Pancreas (tissue), 10 donors: ENCODE measurements around the gene ANKRD30A. TPM values are rescaled to one million over a fixed set of nuclear protein-coding genes. Genes with fewer than 3 reads are reported as not detected.
"Not testable (repeated sequence)": the region's sequence is repeated elsewhere in the genome, so short reads cannot be mapped to it uniquely, and the experiment has no call there.

Experiments used
- ATAC-seq, 4 donors: fragments of 200-7000 bp; cut with Tn5 transposase; one replicate each; pipeline versions ENCODE4 v1.8.0 to v1.9.1; 2020; ENCODE audit warnings: mild to moderate bottlenecking in 4 of 4, moderate library complexity in 4 of 4
- DNase-seq, 6 donors: peaks; one replicate each; pipeline ENCODE4 v3.0.0-alpha.2; 2020
- FAIRE-seq: peaks from 2 replicates; lab custom pipeline; 2012; peaks lifted over from hg19 to GRCh38; lab: Jason Lieb, UNC
- H3K27ac ChIP-seq, 4 donors: fragments of 200-600 bp; sonication (generic); 1 replicate in 3 of 4; 2 replicates in 1 of 4; pipeline versions ENCODE4 v1.5.0 to v1.8.0; 2020
- H3K27me3 ChIP-seq, 4 donors: fragments of 200-600 bp; one replicate each; pipeline ENCODE4 v1.8.0; 2021
- H3K36me3 ChIP-seq, 3 donors: fragments of 200-600 bp; sonication (generic) in 1 of 3; one replicate each; pipeline versions ENCODE4 v1.5.0 to v1.8.0; 2020 to 2021
- H3K4me1 ChIP-seq, 3 donors: fragments of 200-600 bp; one replicate each; pipeline ENCODE4 v1.8.0; 2021
- H3K4me3 ChIP-seq, 4 donors: fragments of 200-600 bp; sonication (generic) in 2 of 4; one replicate each; pipeline versions ENCODE4 v1.5.0 to v1.8.0; 2020 to 2021
- H3K9me3 ChIP-seq, 4 donors: fragments of 200-600 bp; one replicate each; pipeline ENCODE4 v1.8.0; 2021
- CTCF ChIP-seq, 4 donors: fragments of 200-600 bp; sonication (generic) in 3 of 4; IDR thresholded peaks; one replicate each; pipeline versions ENCODE4 v1.5.0 to v1.8.0; 2021; ENCODE audit warnings: antibody characterized with exemption in 4 of 4
- WGBS, 2 donors: extraction: QIAGEN DNeasy Blood & Tissue Kit; methylation state at CpG; one replicate each; pipeline ENCODE4 v1.1.7; 2013; 5-methylcytosine and 5-hydroxymethylcytosine counted together
- intact Hi-C, 3 donors: fragments of 100-400 bp; cut with DNase I; formaldehyde crosslinking; loops; one replicate each; pipeline versions ENCODE4 v1.11.1 to v1.14.2; 2022
- polyA plus RNA-seq, 2 donors: library from polyadenylated mRNA; stranded (reverse); fragments of 200-250 nt; gene quantifications; one replicate each; pipeline ENCODE4 v1.2.3, GENCODE V29; 2013
- total RNA-seq, 6 donors: library from RNA; stranded (reverse); fragmentation: NEBNext Ultra II Directional in 4 of 6; extraction: Animal tissue kit (Norgen Biotek cat#: 25700) in 4 of 6; gene quantifications; one replicate each; pipeline versions ENCODE4 v1.2.1 to v1.2.4, GENCODE V29; 2021 to 2023
- donor health status: healthy with polysubstance abuse.
- donor health status: DM: no; HTN: no; CAD: no; lungs with moderate emphysema.
- donor health status: DM: no; HTN: no; CAD: no.
- donor health status: control.
- donor health status: control.
- donor health status: Bipolar disorder and iron deficiency.
- donor health status: DM: yes; HTN: yes; CAD: no.
- donor health status: DM: no; HTN: no; CAD: no.
- donor health status: DM: no; HTN: no; CAD: no.
- donor health status: DM: yes; HTN: yes; CAD: no.

Gene ANKRD30A
- total and polyA plus RNA-seq, 8 donors, result 0.09 TPM; not detected in 7

- intact Hi-C loops, result no loop called here
- Histone ChIP-seq H3K36me3 (no peaks in the 10 kb centered on the region), H3K4me1 (no peaks in the 10 kb centered on the region), H3K9me3 (no peaks in the 10 kb centered on the region), H3K4me3 (no peak overlapping the region), H3K27ac (no peak overlapping the region), H3K27me3 (no peaks in the 10 kb centered on the region)
- no peak for ATAC-seq
- DNase-seq, result no peak
- FAIRE-seq, result no peak
- 23 to 39% methylated on average over 1 of the region's 1 CpG for WGBS, 2 donors
- TF ChIP-seq CTCF (IDR thresholded peaks at IDR 0.05), result no peak
These were observed 16.4 kb upstream of the ANKRD30A start for GRCh38 chr10:37109000-37109399.

GRCh38 chr10:37124532-37124931 lies 866 bp upstream of the ANKRD30A start:
- Histone ChIP-seq H3K27me3 (no peaks in the 10 kb centered on the region), H3K36me3 (no peaks in the 10 kb centered on the region), H3K4me1 (no peaks in the 10 kb centered on the region), H3K27ac (no peak overlapping the region), H3K9me3 (no peaks in the 10 kb centered on the region), H3K4me3 (no peak overlapping the region)
- no peak for TF ChIP-seq CTCF (IDR thresholded peaks at IDR 0.05)
- intact Hi-C loops, result no loop called here
- 88 to 90% methylated on average over 20 to 21 of the region's 21 CpGs for WGBS, 2 donors
- peak in 1 of 6 donors; percentile 58 for DNase-seq
- ATAC-seq, result no peak
- FAIRE-seq, result no peak

- no peak for ATAC-seq
- no peak overlapping the region for H3K27ac ChIP-seq
- no peak for FAIRE-seq
- H3K27me3 ChIP-seq, result no peaks in the 10 kb centered on the region
- H3K9me3 ChIP-seq, result no peaks in the 10 kb centered on the region
- no peaks in the 10 kb centered on the region for H3K36me3 ChIP-seq
- intact Hi-C loops, result no loop called here
- H3K4me1 ChIP-seq, result no peaks in the 10 kb centered on the region
- DNase-seq, result peak in 1 of 6 donors; percentile 52
- no peak for TF ChIP-seq CTCF (IDR thresholded peaks at IDR 0.05)
- H3K4me3 ChIP-seq, result no peak overlapping the region
- WGBS, 2 donors, result 84 to 90% methylated on average over 12 of the region's 12 CpGs
These were observed 523 bp downstream of the ANKRD30A start for GRCh38 chr10:37125921-37126320.

GRCh38 chr10:37146443-37146842 lies 21.0 kb downstream of the ANKRD30A start:
- Histone ChIP-seq H3K4me3 (no peak overlapping the region), H3K27me3 (no peaks in the 10 kb centered on the region), H3K4me1 (no peaks in the 10 kb centered on the region), H3K36me3 (no peaks in the 10 kb centered on the region), H3K27ac (no peak overlapping the region), H3K9me3 (no peaks in the 10 kb centered on the region)
- DNase-seq, result no peak
- TF ChIP-seq CTCF (IDR thresholded peaks at IDR 0.05), result no peak
- no peak for FAIRE-seq
- WGBS, 2 donors, result 11 to 12% methylated on average over 5 of the region's 5 CpGs
- intact Hi-C loops, result no loop called here
- no peak for ATAC-seq

- H3K9me3 ChIP-seq, DNase-seq, H3K36me3 ChIP-seq, FAIRE-seq, intact Hi-C loops, H3K4me3 ChIP-seq, H3K27ac ChIP-seq, ATAC-seq, H3K4me1 ChIP-seq, H3K27me3 ChIP-seq: not testable (repeated sequence)
- 55 to 62% methylated on average over 4 of the region's 4 CpGs for WGBS, 2 donors
These were observed 37.0 kb downstream of the ANKRD30A start for GRCh38 chr10:37162430-37162829.

- H3K4me1 ChIP-seq, H3K36me3 ChIP-seq, H3K27ac ChIP-seq, H3K9me3 ChIP-seq, H3K4me3 ChIP-seq, ATAC-seq, DNase-seq, FAIRE-seq, intact Hi-C loops, H3K27me3 ChIP-seq: not testable (repeated sequence)
- WGBS, 2 donors, result 65 to 77% methylated on average over 9 to 13 of the region's 13 CpGs
These were observed 46.5 kb downstream of the ANKRD30A start for GRCh38 chr10:37171945-37172344.

- DNase-seq, H3K36me3 ChIP-seq, H3K27ac ChIP-seq, ATAC-seq, H3K9me3 ChIP-seq, H3K4me3 ChIP-seq, intact Hi-C loops, H3K4me1 ChIP-seq, H3K27me3 ChIP-seq, FAIRE-seq: not testable (repeated sequence)
- WGBS, 2 donors, result 34 to 50% methylated on average over 3 to 4 of the region's 4 CpGs
These were observed 52.9 kb downstream of the ANKRD30A start for GRCh38 chr10:37178296-37178695.

GRCh38 chr10:37182719-37183118 lies 57.3 kb downstream of the ANKRD30A start:
- 57 to 70% methylated on average over 5 of the region's 11 CpGs for WGBS, 2 donors
- ATAC-seq, H3K9me3 ChIP-seq, intact Hi-C loops, DNase-seq, H3K27ac ChIP-seq, H3K27me3 ChIP-seq, H3K36me3 ChIP-seq, FAIRE-seq, H3K4me3 ChIP-seq, H3K4me1 ChIP-seq: not testable (repeated sequence)
